ENCODE measurements around the gene FUZ.

Gene FUZ

GRCh38 chr19:49803529-49803856, 9.6 kb downstream of the FUZ start:
- DNase-seq (ENCODE audit: low read depth): no peak
- no peak overlapping the region for H3K4me3 ChIP-seq (ENCODE audit: low read length)
- no peak for TF ChIP-seq CTCF (conservative IDR thresholded peaks at IDR 0.05; ENCODE audit: low read depth, low read length)

DNA sequence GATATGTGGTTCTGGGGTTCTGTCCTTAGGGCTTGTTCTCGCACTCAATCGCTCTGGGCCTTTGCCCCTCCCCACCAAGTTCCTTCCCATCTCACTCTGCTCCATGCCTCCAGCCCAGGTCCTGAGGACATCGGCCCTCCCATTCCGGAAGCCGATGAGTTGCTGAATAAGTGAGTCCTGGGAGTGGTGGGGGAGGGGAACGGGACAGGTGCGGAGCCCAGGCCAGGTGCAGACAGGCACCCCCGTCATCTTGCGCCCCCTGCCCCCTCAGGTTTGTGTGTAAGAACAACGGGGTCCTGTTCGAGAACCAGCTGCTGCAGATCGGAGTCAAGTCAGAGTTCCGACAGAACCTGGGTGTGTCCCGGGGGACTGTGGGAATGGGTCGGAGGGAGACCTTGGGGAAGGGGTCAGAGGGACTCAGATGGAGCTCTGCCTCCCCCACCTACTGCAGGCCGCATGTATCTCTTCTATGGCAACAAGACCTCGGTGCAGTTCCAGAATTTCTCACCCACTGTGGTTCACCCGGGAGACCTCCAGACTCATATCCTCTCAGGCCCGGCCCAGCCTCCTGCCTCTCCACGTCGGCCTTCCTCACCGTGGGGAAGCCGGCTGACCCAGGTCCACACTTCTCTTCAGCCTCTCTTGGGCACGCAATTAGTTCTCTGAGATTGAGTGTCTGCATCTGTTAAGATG, 10.1 kb downstream of the FUZ start:
- no peak overlapping the region for H3K4me3 ChIP-seq (ENCODE audit: low read length)
- TF ChIP-seq CTCF (conservative IDR thresholded peaks at IDR 0.05; ENCODE audit: low read depth, low read length): no peak

GRCh38 chr19:49801966-49802661, 11.0 kb downstream of the FUZ start:
- peak; percentile 39 for TF ChIP-seq CTCF (conservative IDR thresholded peaks at IDR 0.05; ENCODE audit: low read depth, low read length)
- peak; percentile 61 for DNase-seq (ENCODE audit: low read depth)
- peak overlapping the region; percentile 41 for H3K4me3 ChIP-seq (ENCODE audit: low read length)

More for the DNA sequence above, 10.1 kb downstream of the FUZ start:
- no peak for DNase-seq (ENCODE audit: low read depth)

- H3K4me3 ChIP-seq (ENCODE audit: low read length): no peak overlapping the region
- no peak for TF ChIP-seq CTCF (conservative IDR thresholded peaks at IDR 0.05; ENCODE audit: low read depth, low read length)
- no peak for DNase-seq (ENCODE audit: low read depth)
These were observed 11.6 kb downstream of the FUZ start for GRCh38 chr19:49801401-49801888.

GRCh38 chr19:49800771-49801170, 12.3 kb downstream of the FUZ start:
- no peak for DNase-seq (ENCODE audit: low read depth)
- no peak overlapping the region for H3K4me3 ChIP-seq (ENCODE audit: low read length)
- no peak for TF ChIP-seq CTCF (conservative IDR thresholded peaks at IDR 0.05; ENCODE audit: low read depth, low read length)

- no peak overlapping the region for H3K4me3 ChIP-seq (ENCODE audit: low read length)
- no peak for DNase-seq (ENCODE audit: low read depth)
- peak; percentile 39 for TF ChIP-seq CTCF (conservative IDR thresholded peaks at IDR 0.05; ENCODE audit: low read depth, low read length)
These were observed 13.2 kb downstream of the FUZ start for GRCh38 chr19:49799798-49800376.

Measured in retinal pigment epithelial cell (primary cell).